SW 1271 (cell line): Measurements from ENCODE around the gene CHRM4.

Experiments used
- DNase-seq, 2 experiments: peaks; one replicate each; lab custom pipeline; 2025; lab: John Stamatoyannopoulos, UW

Gene CHRM4

GRCh38 chr11:46347637-46348311, 43.8 kb downstream of the CHRM4 start:
- no peak for DNase-seq

DNA sequence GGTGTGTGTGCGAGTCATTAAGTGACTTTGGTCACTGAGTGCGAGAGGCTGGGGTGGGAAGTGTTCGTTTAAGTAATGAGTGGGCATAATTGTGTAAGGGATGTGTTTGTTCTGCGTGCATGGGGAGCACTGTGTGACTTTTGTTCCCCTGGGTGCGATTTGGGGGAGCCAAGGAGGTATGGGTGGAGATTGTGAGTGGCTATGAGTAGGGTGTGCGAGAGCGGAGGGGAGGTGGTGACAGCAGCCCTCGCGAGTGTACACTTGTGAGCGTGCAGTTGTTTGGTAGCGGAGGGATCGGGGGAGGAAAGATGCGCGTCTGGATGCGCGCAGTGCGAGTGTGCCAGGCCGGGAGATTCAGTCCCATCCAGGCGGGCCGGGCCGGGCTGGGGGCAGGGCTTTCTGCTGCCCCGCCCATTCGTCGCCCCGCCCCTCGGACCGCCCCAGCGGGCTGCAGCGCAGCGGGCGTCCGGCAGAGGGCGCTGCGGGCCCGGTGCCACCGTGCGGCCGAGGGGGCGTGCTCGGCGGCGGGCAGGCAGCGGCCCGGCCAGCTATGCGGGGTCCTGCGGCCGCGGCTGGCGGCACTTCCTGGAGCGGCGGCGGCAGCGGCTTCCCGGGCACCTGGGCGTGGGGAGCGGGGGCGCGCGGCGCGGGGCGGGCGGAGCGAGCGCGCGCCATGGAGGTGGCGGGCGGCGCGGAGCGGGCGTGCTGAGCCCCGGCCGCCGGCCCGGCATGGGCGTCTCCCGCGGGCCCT, 44.5 kb downstream of the CHRM4 start, which contains the start of gene DGKZ:
Gene DGKZ (plus strand): TSS at position 578 of the 751 bp plus-strand sequence. CDS start 197 bp downstream, outside the sequence.
- peak in 1 of 2 experiments; percentile 63 for DNase-seq

DNA sequence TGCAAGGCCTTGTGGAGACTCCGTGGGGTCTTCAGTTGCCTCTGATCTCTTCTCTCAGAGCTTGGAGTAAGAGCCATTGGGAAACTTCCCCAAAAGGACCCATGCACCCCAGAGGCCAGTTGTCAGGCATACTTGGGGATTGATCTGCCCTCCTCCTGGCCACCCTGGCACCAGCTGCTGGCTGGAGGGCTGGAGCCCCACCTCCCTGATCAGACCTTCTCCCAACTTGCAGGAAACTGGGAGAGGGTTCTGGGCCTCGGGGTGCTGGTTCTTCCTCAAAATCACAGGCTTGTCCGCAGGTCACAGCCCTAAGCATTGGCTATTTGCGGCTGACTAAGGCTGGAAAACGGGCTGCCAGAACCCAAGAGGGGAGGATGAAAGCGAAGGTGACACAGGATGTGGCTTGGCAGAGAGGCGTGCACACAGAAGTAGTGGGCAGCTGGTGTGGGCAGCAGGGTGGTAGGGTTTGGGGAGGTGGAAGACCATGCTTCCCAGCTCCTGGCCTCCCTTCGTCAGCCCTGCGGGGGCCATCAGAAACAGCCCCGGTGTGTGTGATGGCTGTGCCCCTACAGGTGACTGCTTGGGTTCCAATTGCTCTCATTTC, 45.6 kb downstream of the CHRM4 start:
- no peak for DNase-seq

DNA sequence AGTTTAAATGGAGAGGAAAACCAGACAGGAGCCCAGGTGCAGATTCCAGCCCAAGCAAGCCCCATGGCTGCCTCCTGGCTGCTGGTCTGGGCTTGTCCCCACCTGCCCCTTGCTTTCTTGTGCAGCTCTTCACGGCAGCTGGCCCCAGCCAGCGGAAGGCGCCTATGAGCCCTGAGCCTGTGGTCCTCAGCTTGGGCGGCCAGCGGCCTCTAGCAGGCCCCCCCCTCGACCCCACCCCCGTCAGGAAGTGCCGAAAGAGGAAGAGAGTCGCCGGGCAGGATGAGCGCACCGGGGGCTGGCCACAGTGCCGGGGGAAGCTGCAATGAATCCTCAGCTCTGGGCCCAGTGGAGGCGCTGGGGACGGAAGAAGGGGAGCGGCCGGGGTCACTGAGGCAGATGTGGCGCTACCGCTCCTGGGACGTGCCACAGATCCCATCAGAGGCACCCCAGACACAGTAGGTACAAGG, 46.4 kb downstream of the CHRM4 start:
- DNase-seq, result no peak

GRCh38 chr11:46343520-46343919, 48.1 kb downstream of the CHRM4 start:
- DNase-seq, result no peak

- no peak for DNase-seq
Measured at GRCh38 chr11:46342239-46342638, 49.3 kb downstream of the CHRM4 start.

- no peak for DNase-seq
Measured at GRCh38 chr11:46341454-46341853, 50.1 kb downstream of the CHRM4 start.

DNA sequence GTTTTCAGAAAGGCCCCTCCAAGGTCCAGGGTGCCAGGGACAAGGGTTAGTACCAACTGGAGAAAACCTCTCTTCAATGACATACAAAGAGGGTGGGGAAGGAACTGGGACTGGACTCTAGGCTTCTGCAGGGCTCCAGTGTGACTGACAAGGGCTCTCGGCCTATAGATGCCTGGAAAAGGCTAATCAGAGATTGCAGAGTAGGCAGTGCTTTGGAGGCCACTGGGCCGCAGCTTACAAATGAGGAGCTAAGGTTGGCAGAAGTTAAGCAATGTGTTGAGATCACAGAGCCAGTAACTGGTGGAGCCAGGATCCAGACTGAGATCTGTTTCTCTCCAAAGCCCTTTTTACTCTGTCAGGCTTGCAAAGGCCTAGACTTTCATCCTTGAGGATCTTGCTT, 51.8 kb downstream of the CHRM4 start:
- no peak for DNase-seq

- no peak for DNase-seq
Measured at GRCh38 chr11:46338988-46339666, 52.4 kb downstream of the CHRM4 start.

GRCh38 chr11:46338636-46338987, 53.0 kb downstream of the CHRM4 start:
- DNase-seq, result no peak

- DNase-seq, result no peak
Measured at GRCh38 chr11:46337626-46338345, 53.8 kb downstream of the CHRM4 start.

DNA sequence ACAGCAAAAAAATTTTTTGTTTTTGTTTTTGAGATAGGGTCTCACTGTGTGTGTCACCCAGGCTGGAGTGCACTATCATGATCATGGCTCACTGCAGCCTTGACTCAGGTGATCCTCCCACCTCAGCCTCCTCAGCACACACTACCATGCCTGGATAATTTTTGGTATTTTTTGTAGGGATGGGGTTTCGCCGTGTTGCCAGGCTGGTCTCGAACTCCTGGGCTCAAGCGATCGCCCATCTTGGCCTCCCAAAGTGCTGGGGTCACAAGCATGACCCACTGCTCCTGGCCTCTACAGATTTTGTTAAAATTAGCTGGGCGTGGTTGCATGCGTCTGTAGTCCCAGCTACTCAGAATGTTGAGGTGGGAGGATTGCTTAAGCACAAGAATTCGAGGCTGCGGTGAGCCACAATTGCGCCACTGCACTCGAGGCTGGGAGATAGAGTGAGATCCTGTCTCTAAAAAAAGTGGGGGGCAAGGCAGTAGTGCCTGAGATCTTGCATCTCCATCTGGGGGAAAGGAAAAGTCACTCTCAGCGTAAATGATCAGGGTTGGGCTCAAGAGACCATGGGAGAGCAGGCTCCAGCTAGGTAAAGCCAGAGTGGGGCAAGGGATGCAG, 54.9 kb downstream of the CHRM4 start:
- DNase-seq, result no peak

DNA sequence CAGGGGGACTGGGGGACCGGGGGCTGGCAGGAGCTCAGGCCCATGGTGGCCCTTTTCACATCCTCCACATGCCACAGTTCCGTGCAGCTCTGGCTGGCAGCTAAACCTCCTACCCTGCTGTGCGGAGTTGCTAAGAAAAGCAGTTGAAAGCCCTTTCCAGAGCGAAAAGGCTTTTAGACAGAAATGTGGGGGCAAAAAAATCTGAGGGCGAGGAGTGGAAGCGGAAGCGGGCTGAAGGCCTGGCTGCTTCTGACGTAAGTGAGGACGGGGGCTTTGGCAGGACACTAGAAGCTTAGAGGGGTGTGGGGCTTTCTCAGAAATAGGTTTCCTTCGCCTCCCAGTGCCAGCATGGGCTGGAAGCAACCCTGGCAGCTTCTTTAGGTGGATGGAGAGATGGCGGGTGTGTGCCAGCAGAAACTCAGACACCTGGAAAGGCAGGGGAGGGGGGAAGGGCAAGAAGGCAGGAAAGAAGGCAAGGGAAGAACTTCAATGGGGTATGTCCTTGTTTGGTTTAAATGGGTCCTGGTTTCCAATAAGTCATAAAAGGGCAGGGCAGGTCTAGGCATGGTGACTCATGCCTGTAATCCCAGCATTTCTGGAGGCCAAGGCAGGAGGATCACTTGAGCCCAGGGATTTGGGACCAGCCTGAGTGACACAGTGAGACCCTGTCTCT, 55.5 kb downstream of the CHRM4 start:
- no peak for DNase-seq

DNA sequence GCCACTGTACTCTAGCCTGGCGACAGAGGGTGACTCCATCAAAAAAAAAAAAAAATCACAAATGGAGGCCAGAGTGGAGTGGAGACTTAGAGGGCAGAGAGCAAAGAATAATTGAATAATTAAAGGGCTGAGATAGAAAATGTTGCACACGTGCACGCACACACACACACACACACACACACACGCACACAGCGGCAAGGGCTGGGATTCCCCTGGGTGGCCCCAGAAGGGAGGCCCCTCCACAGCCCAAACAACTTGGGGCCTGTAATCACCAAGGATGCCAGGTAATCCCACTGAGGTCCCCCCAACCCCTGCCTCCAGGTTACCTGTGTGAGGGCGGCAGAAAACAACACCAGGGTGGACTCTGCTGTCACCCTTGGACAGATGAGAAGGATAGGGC, 56.3 kb downstream of the CHRM4 start:
- no peak for DNase-seq

GRCh38 chr11:46334211-46334610, 57.4 kb downstream of the CHRM4 start:
- DNase-seq, result no peak
